NCI-H187 treated with DMSO at 0.1 percent for 48 hours (cell line): ENCODE data around the gene RAB6B.

ENCODE experiments used
- DNase-seq: peaks from one replicate; lab custom pipeline; 2025; lab: John Stamatoyannopoulos, UW

Gene RAB6B

GRCh38 chr3:133894353-133895207, 1.1 kb downstream of the RAB6B start:
- DNase-seq, result no peak

- DNase-seq, result no peak
Observed at GRCh38 chr3:133893683-133894352, 1.9 kb downstream of the RAB6B start.

- DNase-seq, result no peak
Observed at GRCh38 chr3:133892541-133893231, 3.0 kb downstream of the RAB6B start.

- no peak for DNase-seq
Observed at GRCh38 chr3:133891662-133892378, 3.9 kb downstream of the RAB6B start.

- no peak for DNase-seq
Observed at GRCh38 chr3:133890972-133891644, 4.6 kb downstream of the RAB6B start.

- no peak for DNase-seq
Observed at GRCh38 chr3:133890037-133890436, 5.6 kb downstream of the RAB6B start.

GRCh38 chr3:133888726-133889340, 6.8 kb downstream of the RAB6B start:
- DNase-seq, result no peak

GRCh38 chr3:133887803-133888703, 7.6 kb downstream of the RAB6B start:
- no peak for DNase-seq

GRCh38 chr3:133887074-133887802, 8.4 kb downstream of the RAB6B start:
- DNase-seq, result no peak

GRCh38 chr3:133886031-133886722, 9.5 kb downstream of the RAB6B start:
- DNase-seq, result no peak

GRCh38 chr3:133884887-133885711, 10.6 kb downstream of the RAB6B start:
- DNase-seq, result no peak

- DNase-seq, result no peak
Observed at GRCh38 chr3:133884054-133884886, 11.4 kb downstream of the RAB6B start.

GRCh38 chr3:133883641-133884040, 12.0 kb downstream of the RAB6B start:
- no peak for DNase-seq

- no peak for DNase-seq
Observed at GRCh38 chr3:133882986-133883586, 12.6 kb downstream of the RAB6B start.

GRCh38 chr3:133881939-133882825, 13.5 kb downstream of the RAB6B start:
- no peak for DNase-seq
